ENCODE data around the gene FGG.

GRCh38 chr4:154574311-154574710 lies 38.1 kb downstream of the FGG start:
- TF ChIP-seq CTCF (IDR thresholded peaks at IDR 0.05) (no peak), EZH2 (IDR thresholded peaks at IDR 0.05; ENCODE audit: borderline replicate concordance, insufficient read depth, low read depth, low read length, poor library complexity, severe bottlenecking) (no peak)

Measured in B cell (primary cell).